A204.1 (cell line): ENCODE data around the gene ENTPD2.

Experiments used
- FAIRE-seq: peaks from 2 replicates; lab custom pipeline; 2012; peaks lifted over from hg19 to GRCh38; lab: Jason Lieb, UNC

The ENTPD2 gene

DNA sequence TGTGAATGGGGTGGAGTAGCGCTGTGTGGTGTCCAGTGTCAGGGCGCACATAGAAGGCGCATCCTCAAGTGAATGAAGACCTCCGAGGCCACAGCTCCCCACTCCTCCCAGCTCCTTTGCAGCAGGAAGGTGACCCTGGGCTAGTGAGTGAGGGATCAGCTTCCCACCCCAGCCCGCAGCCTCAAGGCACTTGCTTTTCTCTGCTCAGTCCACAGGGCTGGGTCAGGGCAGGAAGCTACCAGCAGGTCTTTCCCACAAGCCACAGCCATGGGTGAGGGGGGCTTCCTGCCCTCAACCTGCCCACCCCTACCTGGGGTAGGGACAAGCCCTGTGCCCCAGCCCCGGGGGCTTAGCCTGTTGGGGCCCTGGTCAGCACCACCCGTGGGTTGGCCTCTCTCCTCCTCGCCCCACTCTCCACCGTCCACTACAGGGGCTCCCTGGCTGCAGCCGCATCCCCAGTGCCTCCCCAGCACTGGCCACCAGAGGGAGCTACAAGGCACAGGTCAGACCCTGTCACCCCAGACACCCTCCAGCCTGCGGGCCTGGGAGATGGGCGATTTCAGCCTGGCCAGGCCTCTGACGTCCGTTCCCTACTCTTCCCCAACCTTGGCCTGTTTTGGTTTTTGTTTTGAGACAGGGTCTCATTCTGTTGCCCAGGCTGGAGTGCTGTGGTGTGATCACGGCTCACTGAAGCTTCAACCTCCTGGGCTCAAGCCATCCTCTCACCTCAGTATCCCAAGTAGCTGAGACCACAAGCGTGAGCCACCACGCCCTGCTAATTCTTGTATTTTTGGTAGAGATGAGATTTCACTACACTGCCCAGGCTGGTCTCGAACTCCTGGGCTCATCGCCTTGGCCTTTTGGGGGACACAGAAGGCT, 24.6 kb downstream of the ENTPD2 start:
- FAIRE-seq, result no peak

DNA sequence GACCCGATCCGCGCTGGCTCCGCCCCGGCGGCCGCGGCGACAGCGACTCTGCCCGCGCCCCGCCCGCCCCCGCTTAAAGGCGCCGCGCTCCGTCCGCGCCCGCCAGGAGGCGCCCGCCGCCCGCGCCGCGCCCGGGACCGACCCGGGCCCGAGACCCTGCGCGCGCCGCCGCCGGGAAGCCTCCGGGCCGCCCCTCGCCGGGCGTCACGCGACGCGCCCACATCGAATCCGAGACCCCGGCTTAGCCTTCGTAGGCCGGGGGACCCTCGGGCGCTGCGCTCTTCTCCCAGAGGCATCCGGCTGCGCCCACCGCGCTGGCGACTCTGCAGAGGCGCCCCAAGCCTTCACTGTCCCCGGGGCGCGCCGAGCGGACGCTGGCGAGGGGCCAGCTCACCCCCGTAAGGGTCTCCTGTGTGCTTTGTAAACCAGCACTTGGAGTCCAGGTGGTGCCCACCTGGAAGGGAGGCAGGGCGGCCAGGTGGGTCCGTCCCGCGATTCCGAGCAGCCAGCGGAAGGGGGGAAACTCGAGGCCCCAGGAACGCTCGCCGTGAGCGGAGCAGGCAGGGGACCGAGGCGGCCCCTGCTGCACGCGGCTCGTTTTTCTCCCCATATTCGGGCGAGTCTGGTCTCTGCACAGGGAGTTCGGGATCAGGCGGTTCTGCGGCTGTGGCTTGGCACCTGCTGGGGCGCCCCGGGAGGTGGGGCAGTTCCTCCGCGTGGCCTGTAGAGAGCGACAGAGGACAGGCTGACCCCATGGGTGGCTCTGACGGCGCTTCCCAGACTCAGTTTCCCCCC, 25.4 kb downstream of the ENTPD2 start:
- no peak for FAIRE-seq

- no peak for FAIRE-seq
Observed at GRCh38 chr9:137027369-137028262, 26.2 kb downstream of the ENTPD2 start, which contains the start of gene ABCA2. Gene ABCA2 (minus strand): TSS chr9:137028237. CDS start chr9:137028140, 97 bp downstream.

GRCh38 chr9:137026828-137027227, 27.0 kb downstream of the ENTPD2 start:
- no peak for FAIRE-seq

GRCh38 chr9:137026384-137026783, 27.5 kb downstream of the ENTPD2 start:
- no peak for FAIRE-seq

GRCh38 chr9:137025517-137025966, 28.3 kb downstream of the ENTPD2 start:
- FAIRE-seq, result no peak

GRCh38 chr9:137023583-137023991, 30.3 kb downstream of the ENTPD2 start:
- FAIRE-seq, result no peak

DNA sequence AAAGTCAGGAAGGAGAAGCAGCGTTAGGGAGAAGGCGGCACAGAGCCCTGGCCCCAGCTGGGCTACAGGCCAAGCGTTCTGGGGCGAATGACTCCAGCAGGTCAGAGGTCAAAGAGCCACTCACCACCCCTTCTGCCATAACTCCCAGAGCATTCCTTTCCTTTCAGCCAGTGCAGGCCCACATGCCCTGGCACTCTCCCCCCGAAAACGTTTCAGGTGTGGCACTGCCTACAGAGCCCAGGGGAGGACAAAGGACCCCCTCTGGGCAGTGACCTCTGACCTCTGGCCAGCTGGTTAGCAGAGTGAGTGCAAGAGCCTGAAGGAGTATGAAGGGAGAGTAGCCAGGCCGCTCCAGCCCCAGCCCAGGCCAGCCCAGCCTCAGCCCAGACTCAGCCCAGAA, 30.7 kb downstream of the ENTPD2 start:
- no peak for FAIRE-seq

DNA sequence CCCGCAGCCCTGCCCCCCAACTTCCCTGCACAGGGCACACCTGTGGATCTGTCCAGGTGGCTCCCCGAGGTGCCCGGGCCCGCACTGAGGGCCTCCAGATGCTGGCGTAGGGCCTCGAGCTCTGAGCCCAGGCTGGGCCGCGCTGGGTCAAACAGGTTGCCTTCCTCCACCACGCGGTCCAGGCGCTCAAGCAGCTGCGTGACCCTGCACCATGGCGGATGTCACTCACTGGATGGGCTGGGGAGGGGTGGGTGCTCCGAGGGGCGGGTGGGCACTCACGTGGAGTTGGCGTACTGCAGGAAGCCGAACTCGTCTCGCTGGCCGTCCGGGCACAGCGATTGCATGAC, 31.2 kb downstream of the ENTPD2 start:
- no peak for FAIRE-seq

GRCh38 chr9:137021979-137022661, 31.7 kb downstream of the ENTPD2 start:
- FAIRE-seq, result no peak

DNA sequence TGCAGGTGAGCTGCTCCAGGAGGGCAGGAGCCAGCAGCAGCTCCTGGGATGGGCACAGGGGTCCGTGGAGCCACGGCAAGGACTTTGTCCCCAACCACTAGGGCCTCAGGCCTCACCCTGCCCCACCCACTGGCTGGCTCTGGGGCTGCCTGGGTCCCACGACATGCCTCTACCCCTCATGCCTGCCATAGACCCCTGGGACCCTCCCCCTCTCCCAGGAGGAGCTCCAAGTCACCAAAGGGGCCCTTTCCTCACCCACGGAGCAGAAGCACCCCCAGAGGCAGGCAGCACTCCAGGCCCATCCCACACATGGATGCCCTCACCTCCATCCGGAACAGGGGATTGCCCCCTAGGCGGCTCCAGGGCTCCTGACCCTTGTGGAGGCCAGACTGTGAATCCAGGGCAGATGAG, 32.3 kb downstream of the ENTPD2 start:
- no peak for FAIRE-seq

- FAIRE-seq, result no peak
Observed at GRCh38 chr9:137020771-137021567, 32.9 kb downstream of the ENTPD2 start.

GRCh38 chr9:137019891-137020683, 33.8 kb downstream of the ENTPD2 start:
- no peak for FAIRE-seq

DNA sequence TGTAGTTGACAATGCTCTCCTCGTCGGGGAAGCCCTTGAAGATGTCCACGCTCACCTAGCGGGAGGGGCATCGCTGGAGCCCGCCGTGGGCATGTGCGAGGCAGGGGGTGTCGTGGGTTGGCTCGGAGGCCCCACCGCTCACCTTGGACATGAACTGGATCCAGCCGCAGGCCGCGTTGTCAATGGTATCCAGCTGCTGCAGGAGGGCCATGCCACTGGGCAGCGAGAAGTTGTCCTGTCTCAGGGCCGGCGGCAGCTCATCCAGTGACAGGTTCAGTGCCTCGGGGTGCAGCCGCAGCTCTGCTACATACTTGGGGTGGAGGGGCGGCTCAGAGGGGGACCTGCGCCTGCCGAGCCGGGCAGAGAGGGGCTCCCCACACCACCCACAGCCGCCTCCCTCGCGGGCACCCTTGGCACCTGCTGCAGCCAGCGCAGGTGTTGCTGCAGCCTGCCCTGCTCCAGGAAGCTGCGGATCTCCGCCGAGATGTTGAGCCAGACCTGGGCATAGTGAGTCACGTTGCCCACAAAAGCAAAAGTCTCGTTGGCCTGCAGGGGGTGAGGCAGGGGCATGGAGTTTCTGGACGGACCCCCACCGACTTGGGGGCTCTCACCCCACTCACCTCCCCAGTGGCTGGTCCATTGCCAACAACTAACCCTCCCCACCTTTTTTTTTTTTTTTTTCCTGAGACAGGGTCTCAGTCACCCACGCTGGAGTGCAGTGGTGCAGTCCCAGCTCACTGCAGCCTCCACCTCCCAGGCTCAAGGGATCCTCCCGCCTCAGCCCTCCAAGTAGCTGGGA, 34.9 kb downstream of the ENTPD2 start:
- no peak for FAIRE-seq

- FAIRE-seq, result no peak
Observed at GRCh38 chr9:137017791-137018497, 35.9 kb downstream of the ENTPD2 start.

DNA sequence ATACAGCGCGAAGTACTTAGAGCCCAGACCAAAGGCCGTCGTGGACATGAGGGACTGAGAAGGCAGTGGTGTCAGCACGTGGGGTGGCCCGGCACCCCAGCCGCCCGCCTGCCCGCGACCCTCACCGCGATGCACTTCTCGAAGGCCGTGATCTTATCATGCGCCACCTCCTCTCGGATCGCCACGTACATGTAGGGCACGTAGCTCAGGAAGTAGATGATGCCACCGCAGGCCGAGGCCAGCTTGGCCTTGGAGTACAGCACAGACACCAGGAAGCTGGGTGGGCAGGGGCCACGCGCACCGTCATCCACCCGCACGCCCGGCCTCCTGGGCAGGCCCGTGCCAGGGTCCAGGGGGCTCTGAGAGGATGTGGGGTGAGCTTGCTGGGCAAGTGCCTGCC, 36.8 kb downstream of the ENTPD2 start:
- no peak for FAIRE-seq

DNA sequence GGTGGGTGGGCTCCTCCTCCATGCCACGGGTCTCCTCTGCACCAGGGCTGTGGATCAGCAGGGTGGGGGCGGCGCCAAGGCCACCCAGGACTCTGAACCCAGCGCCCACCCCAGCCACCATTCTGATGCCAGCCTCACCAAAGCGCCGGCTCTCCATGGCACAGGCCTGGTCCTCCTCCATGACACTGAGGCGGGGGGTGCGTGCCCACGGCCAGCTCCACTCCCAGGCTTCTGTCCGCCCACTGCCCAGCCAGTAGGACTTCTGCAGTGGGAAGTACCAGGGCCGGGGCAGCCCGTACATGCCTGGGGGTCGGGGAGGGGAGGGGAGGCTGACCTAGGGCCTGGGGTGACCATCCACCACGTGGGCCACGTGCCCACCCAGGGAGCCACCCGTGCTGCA, 37.4 kb downstream of the ENTPD2 start:
- no peak for FAIRE-seq

- no peak for FAIRE-seq
Observed at GRCh38 chr9:137015976-137016375, 37.9 kb downstream of the ENTPD2 start.

- no peak for FAIRE-seq
Observed at GRCh38 chr9:137015540-137015930, 38.3 kb downstream of the ENTPD2 start.
